ENCODE data around the gene DSE.

The DSE gene

DNA sequence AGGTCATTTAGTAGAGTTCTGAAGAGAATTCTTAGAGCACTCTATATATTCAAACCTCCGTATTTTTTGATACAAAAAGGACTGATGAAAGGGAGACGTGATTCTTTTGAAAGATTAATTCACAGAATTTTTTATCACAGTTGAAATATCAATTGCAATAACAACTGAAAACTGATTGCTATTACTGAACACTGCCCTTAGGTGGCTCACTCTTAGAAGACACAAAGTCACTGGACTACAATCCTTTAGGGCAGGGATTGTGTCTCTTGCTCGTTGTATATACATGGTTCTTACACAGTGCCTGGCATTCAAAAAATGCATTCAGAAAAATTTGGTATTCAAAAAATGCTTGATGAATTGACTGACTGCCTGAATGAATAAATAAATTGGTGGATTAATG is 73.3 kb downstream of the DSE start:
- H3K4me3 ChIP-seq (ENCODE audit: control insufficient read depth, low read depth, low read length): no peak overlapping the region
- TF ChIP-seq, protein P1, sequence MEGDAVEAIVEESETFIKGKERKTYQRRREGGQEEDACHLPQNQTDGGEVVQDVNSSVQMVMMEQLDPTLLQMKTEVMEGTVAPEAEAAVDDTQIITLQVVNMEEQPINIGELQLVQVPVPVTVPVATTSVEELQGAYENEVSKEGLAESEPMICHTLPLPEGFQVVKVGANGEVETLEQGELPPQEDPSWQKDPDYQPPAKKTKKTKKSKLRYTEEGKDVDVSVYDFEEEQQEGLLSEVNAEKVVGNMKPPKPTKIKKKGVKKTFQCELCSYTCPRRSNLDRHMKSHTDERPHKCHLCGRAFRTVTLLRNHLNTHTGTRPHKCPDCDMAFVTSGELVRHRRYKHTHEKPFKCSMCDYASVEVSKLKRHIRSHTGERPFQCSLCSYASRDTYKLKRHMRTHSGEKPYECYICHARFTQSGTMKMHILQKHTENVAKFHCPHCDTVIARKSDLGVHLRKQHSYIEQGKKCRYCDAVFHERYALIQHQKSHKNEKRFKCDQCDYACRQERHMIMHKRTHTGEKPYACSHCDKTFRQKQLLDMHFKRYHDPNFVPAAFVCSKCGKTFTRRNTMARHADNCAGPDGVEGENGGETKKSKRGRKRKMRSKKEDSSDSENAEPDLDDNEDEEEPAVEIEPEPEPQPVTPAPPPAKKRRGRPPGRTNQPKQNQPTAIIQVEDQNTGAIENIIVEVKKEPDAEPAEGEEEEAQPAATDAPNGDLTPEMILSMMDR (conservative IDR thresholded peaks at IDR 0.05; ENCODE audit: control insufficient read depth, insufficient read depth, low read depth, low read length): peak; percentile 66
- peak; percentile 67 for DNase-seq (ENCODE audit: low read depth)

DNA sequence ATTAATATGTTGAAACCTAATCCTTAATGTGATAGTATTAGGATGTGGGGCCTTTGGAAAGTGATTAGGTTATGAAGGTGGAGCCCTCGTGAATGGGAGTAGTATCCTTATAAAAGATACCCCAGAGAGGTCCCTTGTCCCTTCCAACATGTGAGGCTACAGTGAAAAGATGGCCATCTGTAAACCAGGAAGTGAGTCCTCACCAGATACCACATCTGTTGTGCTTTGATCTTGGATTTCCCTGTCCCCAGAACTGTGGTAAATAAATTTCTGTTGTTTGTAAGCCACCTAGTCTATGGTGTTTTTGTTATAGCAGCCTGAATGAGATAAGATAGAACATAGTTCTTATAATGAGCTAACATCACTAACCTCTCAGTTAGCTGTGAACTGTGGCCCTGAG is 73.8 kb downstream of the DSE start:
- TF ChIP-seq, protein P1 (conservative IDR thresholded peaks at IDR 0.05; ENCODE audit: control insufficient read depth, insufficient read depth, low read depth, low read length): no peak
- no peak overlapping the region for H3K4me3 ChIP-seq (ENCODE audit: control insufficient read depth, low read depth, low read length)
- no peak for DNase-seq (ENCODE audit: low read depth)

DNA sequence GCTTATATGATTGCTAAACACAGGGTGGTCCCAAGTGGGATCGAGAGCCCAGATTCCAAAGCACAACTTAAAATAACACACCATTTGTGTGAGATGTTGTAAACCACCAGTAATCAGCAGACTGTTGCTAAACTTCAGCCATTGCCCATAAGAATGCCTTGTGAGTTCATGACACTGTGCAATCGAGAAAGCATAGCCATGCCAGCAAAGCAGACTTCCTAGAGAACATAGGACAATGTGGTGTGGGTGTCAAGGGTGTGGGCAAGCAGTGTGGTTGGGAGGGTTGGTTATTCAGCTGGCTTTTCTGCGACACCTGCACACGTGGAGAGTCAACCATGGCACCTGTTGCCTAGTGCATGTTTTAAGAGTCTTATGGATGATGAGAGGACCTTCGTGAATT is 74.4 kb downstream of the DSE start:
- no peak for DNase-seq (ENCODE audit: low read depth)
- TF ChIP-seq, protein P1 (conservative IDR thresholded peaks at IDR 0.05; ENCODE audit: control insufficient read depth, insufficient read depth, low read depth, low read length): no peak
- H3K4me3 ChIP-seq (ENCODE audit: control insufficient read depth, low read depth, low read length): no peak overlapping the region

DNA sequence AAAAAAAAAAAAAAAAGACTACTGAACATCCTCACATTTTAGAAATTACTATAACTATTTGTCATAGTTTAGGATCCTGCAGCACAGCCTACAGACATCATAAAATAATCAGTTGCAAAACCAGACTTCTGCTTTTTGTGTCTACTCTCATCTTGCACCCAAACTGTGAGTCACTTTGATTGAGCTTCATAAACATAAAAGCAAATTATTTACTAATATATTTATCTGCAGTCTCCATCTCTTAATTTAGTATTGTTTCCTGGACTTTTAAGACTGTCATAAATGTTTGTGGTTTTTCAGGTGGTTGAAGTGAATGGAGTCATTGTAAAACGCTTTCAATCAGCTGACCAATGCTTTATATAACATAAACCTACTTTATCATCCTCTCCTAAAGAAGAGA is 75.7 kb downstream of the DSE start:
- DNase-seq (ENCODE audit: low read depth): peak; percentile 53

GRCh38 chr6:116447052-116447451 is 76.3 kb downstream of the DSE start:
- TF ChIP-seq, protein P1 (conservative IDR thresholded peaks at IDR 0.05; ENCODE audit: control insufficient read depth, insufficient read depth, low read depth, low read length): no peak
- no peak overlapping the region for H3K4me3 ChIP-seq (ENCODE audit: control insufficient read depth, low read depth, low read length)
- no peak for DNase-seq (ENCODE audit: low read depth)

More for the DNA sequence above, 75.7 kb downstream of the DSE start:
- TF ChIP-seq, protein P1 (conservative IDR thresholded peaks at IDR 0.05; ENCODE audit: control insufficient read depth, insufficient read depth, low read depth, low read length): no peak
- no peak overlapping the region for H3K4me3 ChIP-seq (ENCODE audit: control insufficient read depth, low read depth, low read length)

GRCh38 chr6:116447496-116448011 is 76.8 kb downstream of the DSE start:
- DNase-seq (ENCODE audit: low read depth): peak; percentile 97
- TF ChIP-seq, protein P1 (conservative IDR thresholded peaks at IDR 0.05; ENCODE audit: control insufficient read depth, insufficient read depth, low read depth, low read length): no peak
- peak overlapping the region; percentile 9 for H3K4me3 ChIP-seq (ENCODE audit: control insufficient read depth, low read depth, low read length)

- TF ChIP-seq, protein P1 (conservative IDR thresholded peaks at IDR 0.05; ENCODE audit: control insufficient read depth, insufficient read depth, low read depth, low read length): no peak
- no peak overlapping the region for H3K4me3 ChIP-seq (ENCODE audit: control insufficient read depth, low read depth, low read length)
- no peak for DNase-seq (ENCODE audit: low read depth)
Measured at GRCh38 chr6:116449565-116449964, 78.8 kb downstream of the DSE start.
